SK-N-SH treated with all-trans-retinoic acid at 6 μM for 48 hours (cell line): ENCODE measurements around the gene KMO.
A peak's percentile ranks its signal among the peaks of the same experiment; 100 is the strongest.

Source experiments
- ATAC-seq: fragments of 200-7000 bp; cut with Tn5 transposase; 3 replicates; pipeline ENCODE4 v1.9.1; 2020; ENCODE audit warnings: mild to moderate bottlenecking, moderate library complexity
- ARNTL ChIP-seq: fragments of 450-650 bp; formaldehyde crosslinking; IDR thresholded peaks from 2 replicates; pipeline ENCODE4 v1.5.0; 2020; ENCODE audit warnings: low read depth, mild to moderate bottlenecking, moderate library complexity, borderline replicate concordance
- BACH2 ChIP-seq: fragments of 250-450 bp; sonication (Bioruptor Pico); IDR thresholded peaks from 2 replicates; pipeline ENCODE4 v1.9.0; 2021; ENCODE audit warnings: mild to moderate bottlenecking, borderline replicate concordance
- CREB5 ChIP-seq: fragments of 250-450 bp; sonication (Bioruptor Pico); IDR thresholded peaks from 2 replicates; pipeline ENCODE4 v1.5.1; 2020; ENCODE audit warnings: low read depth, mild to moderate bottlenecking, moderate library complexity
- CSDC2 ChIP-seq: fragments of 250-450 bp; sonication (Bioruptor Pico); IDR thresholded peaks from 2 replicates; pipeline ENCODE4 v1.5.0; 2020; ENCODE audit warnings: mild to moderate bottlenecking, moderate library complexity
- GLIS3 ChIP-seq: fragments of 250-450 bp; sonication (Bioruptor Pico); IDR thresholded peaks from 2 replicates; pipeline ENCODE4 v1.5.0; 2020; ENCODE audit warnings: mild to moderate bottlenecking, moderate library complexity
- ISL1 ChIP-seq: fragments of 250-450 bp; sonication (Bioruptor Pico); IDR thresholded peaks from 2 replicates; pipeline ENCODE4 v2.1.2; 2022; ENCODE audit warnings: mild to moderate bottlenecking, moderate library complexity
- PATZ1 ChIP-seq: fragments of 250-450 bp; sonication (Bioruptor Pico); IDR thresholded peaks from 2 replicates; pipeline ENCODE4 v1.8.0; 2020; ENCODE audit warnings: mild to moderate bottlenecking, moderate library complexity, borderline replicate concordance
- POU6F1 ChIP-seq: fragments of 250-450 bp; sonication (Bioruptor Pico); IDR thresholded peaks from 2 replicates; pipeline ENCODE4 v1.8.0; 2021; ENCODE audit warnings: low read depth, mild to moderate bottlenecking, moderate library complexity, borderline replicate concordance
- SNAI2 ChIP-seq: fragments of 250-450 bp; sonication (Bioruptor Pico); IDR thresholded peaks from 2 replicates; pipeline ENCODE4 v1.5.0; 2020; ENCODE audit warnings: mild to moderate bottlenecking, moderate library complexity
- TCF4 ChIP-seq: fragments of 250-450 bp; sonication (Bioruptor Pico); IDR thresholded peaks from 2 replicates; pipeline ENCODE4 v1.8.0; 2021; ENCODE audit warnings: mild to moderate bottlenecking, moderate library complexity, borderline replicate concordance
- TOX ChIP-seq: fragments of 250-450 bp; sonication (Bioruptor Pico); IDR thresholded peaks from 2 replicates; pipeline ENCODE4 v1.8.0; 2021; ENCODE audit warnings: mild to moderate bottlenecking, moderate library complexity, borderline replicate concordance
- ZFP30 ChIP-seq: fragments of 450-650 bp; formaldehyde crosslinking; IDR thresholded peaks from 2 replicates; pipeline ENCODE4 v1.5.0; 2022; ENCODE audit warnings: mild to moderate bottlenecking, moderate library complexity
- ZNF565 ChIP-seq: fragments of 450-650 bp; formaldehyde crosslinking; conservative IDR thresholded peaks from 2 replicates; pipeline ENCODE4 v1.5.0; 2020; ENCODE audit warnings: low read depth, mild to moderate bottlenecking, moderate library complexity
- ZNF70 ChIP-seq: fragments of 450-650 bp; formaldehyde crosslinking; IDR thresholded peaks from 2 replicates; pipeline ENCODE4 v1.5.0; 2020; ENCODE audit warnings: mild to moderate bottlenecking, moderate library complexity
- ZNF8 ChIP-seq: fragments of 450-650 bp; formaldehyde crosslinking; IDR thresholded peaks from 2 replicates; pipeline ENCODE4 v1.5.0; 2020; ENCODE audit warnings: mild to moderate bottlenecking, moderate library complexity
- TF ChIP-seq, protein P1 (sequence below): fragments of 250-450 bp; sonication (Bioruptor Pico); IDR thresholded peaks from 2 replicates; pipeline ENCODE4 v1.5.1; 2021; ENCODE audit warnings: mild to moderate bottlenecking, moderate library complexity

The KMO gene

DNA sequence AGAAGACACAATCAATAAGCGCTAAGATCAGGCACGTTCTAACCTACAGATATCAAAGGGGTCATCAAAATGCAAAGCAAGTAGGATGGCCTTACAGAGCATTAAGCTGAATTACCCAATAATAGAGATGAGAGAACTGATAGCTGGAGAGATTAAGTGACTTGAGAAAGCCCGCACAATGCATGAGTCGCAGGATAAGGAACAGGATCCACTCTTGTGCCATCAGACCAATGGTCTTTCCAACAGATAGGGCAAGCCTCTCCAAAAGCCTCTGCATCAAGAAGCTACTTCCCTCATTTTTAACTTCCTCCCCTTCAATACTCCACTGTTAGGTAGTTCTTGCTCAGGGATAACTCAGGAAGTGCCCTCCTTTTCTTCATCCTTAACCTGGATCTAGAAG is 105.4 kb downstream of the KMO start (continued):
- TF ChIP-seq, protein P1, sequence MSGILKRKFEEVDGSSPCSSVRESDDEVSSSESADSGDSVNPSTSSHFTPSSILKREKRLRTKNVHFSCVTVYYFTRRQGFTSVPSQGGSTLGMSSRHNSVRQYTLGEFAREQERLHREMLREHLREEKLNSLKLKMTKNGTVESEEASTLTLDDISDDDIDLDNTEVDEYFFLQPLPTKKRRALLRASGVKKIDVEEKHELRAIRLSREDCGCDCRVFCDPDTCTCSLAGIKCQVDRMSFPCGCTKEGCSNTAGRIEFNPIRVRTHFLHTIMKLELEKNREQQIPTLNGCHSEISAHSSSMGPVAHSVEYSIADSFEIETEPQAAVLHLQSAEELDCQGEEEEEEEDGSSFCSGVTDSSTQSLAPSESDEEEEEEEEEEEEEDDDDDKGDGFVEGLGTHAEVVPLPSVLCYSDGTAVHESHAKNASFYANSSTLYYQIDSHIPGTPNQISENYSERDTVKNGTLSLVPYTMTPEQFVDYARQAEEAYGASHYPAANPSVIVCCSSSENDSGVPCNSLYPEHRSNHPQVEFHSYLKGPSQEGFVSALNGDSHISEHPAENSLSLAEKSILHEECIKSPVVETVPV = no peak
- TF ChIP-seq TOX (CRISPR knock-in tag) (no peak), ZFP30 (no peak)

DNA sequence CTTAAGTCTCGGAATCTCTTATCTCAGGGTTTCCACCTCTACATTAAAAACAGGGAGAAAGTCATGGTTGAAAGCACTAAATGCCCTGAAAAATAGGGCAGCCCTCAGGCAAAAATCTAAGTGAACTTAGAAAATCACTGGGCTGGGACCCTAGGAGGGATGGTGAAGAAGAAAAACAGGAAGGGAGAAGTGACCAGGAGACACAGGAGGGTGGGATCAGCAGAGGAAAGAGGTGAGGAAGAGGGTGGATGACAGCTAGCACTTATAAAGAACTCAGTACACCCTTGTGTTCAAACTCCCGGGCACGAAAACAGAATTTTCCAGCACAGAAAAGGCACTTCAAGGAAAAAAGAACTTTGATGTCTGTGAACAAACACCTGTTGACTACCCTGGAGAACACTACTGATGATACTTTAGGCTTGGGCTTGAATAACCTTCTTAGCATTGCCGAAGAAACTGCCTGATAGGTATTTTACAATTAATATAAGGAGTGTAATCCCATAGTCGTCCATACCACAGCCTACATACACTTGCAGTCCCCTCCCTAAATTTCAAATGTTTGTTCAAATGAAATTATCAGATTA is 106.0 kb downstream of the KMO start:
- no peak for TF ChIP-seq ZNF565
- no peak for TF ChIP-seq GLIS3 (CRISPR knock-in tag)
- TF ChIP-seq ISL1 (CRISPR knock-in tag) = no peak
- ATAC-seq = no peak

DNA sequence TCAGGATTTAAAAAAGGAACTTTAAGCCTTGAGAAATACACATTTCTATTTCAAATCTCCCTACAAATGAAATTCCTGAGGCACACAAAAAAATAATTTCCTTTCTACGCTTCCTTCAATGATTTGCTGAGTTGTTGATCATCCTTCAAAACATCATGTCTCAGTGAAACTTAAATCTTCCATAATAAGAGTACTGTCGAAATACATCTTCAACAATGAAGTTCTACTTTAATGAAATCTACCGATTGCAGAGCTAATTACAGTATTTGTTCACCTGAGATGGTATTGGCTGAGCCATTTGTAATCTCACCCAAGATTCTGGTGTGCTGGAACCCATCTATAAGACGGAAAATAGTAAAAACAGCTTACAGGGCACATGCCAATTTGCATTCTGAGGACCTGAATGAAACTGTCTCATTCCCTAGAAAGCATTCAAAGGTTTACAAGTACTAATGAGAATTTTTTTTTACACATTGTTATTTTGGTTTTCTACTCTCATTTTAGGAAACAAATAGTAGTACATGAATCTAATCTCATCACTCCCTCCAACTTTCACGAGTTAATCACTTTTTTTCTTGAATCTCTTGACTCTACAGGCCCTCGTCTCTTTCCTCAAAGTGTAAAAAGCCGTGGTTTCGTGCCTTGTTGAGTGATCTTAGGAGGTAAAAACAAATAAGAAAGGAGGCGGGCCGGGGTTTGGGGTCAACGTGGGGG is 106.9 kb downstream of the KMO start:
- no peak for ATAC-seq
- TF ChIP-seq CSDC2 (no peak), BACH2 (no peak), GLIS3 (CRISPR knock-in tag) (no peak), ZNF70 (CRISPR knock-in tag) (no peak), TOX (CRISPR knock-in tag) (no peak), SNAI2 (CRISPR knock-in tag) (no peak), TCF4 (no peak), POU6F1 (CRISPR knock-in tag) (no peak), ARNTL (CRISPR knock-in tag) (no peak), PATZ1 (CRISPR knock-in tag) (no peak), CREB5 (no peak)
- TF ChIP-seq, protein P1 = no peak

DNA sequence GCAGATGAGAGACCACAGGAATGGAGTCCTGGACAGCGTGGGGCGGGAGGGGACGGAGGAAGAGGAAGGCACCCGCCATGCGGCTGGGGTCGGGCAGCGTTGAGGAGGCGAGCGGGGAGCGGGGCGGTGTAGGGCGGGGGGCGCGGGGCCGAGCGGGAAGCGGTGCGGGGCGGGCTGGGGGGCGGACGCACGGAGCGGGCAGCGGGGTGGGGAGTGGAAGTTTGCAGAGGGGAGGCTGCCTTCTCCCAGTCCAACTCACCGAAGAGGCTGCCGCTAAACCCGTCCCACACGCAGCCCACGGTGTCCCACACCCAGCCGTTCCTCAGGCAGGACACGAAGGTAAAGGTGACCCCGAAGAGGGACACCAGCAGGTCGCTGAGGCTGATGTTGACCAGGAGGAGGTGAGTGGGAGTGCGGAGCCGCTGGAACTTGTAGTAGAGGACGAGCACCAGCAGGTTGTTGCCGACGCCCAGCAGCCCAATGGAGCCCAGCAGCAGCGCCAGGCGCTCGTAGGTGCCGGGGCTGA is 107.5 kb downstream of the KMO start:
- ATAC-seq = peak; percentile 62
- no peak for TF ChIP-seq ZFP30
- no peak for TF ChIP-seq GLIS3 (CRISPR knock-in tag)
- no peak for TF ChIP-seq ZNF8 (CRISPR knock-in tag)
- no peak for TF ChIP-seq TCF4
- TF ChIP-seq, protein P1 = no peak
